AML-193 (cell line): Measurements from ENCODE around the gene SH3RF1.

ENCODE experiments used
- DNase-seq, 2 experiments: peaks; one replicate each; lab custom pipeline; 2025; lab: John Stamatoyannopoulos, UW

The SH3RF1 gene

DNA sequence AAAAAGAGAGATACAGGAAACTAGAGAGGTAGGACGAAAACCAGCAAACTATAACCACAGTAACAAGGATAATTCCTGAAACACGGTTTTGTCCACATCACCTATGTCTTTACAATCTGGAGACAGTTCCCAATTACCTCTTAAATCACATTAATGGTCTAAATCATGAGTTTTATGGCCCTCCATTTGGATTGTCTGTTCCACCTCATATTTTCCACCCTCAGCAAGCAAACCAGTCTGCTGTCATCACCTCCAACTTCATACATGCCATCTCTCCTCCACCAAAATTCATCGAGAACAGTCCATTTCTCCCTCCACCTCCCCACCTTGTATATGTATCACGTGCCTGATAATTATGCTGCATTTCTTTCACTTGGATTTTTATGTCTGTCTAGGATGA, 107.3 kb downstream of the SH3RF1 start:
- DNase-seq = no peak

DNA sequence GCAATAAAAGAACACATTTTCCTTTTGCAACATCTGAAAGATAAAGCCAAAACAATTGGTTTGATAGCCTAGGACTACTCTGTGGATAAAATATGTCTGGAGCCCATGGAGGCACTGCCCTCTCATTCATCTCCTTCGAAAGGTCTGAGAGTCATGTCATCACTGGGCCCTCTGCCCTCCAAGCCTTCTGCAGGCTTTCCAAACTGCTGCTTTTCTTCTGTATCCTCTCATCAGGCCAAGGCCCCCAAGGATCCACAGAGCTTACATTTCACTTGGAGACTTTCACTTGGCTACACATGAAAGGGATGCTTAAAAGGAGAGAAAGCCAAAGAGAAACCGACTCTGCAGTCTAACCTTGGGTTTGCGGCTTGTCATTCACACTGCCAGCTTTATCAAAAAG, 109.9 kb downstream of the SH3RF1 start:
- DNase-seq = no peak

DNA sequence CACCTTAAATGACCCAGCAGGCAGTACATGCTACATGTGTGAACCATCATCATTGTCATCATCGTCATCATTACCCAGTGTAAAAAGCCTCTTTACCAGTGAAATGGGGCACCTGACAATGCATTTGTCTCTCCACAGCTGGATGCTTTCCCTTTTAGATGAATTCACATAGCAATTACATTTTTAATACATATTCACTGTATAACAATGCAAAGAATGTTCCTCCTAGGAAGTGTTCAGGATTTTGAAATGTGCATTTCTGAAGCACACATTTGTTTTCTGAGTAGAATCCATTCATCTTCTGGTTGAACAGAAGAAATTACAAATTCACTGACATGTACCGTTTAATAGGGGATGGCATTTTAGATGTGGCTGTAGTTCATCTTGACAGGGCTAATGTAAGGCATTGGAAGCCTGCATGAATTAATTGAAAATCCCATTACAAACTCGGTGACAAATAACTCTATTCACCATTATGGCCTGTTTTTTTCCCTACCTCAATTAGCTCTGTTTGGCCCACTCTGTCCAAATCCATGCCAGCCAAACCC, 111.1 kb downstream of the SH3RF1 start:
- DNase-seq = no peak

DNA sequence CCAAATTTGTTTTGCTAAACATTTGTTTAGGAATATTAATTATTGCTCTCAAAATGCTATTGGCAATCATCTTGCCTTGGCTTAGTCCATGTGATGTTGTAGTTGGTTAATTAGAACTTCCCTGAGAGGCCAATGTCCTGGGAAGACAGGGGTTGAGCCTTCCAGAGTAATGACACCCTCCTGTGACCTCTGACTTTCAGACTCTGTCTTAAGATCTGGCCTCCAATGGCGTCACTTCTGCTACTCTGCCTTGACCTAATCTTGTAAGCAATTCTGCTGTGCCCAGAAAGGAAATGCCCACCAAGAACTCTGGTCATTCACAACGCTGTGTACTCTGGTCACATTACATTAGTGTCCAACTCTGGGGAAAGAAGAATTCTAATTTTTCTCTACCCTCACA, 111.9 kb downstream of the SH3RF1 start:
- DNase-seq = no peak

DNA sequence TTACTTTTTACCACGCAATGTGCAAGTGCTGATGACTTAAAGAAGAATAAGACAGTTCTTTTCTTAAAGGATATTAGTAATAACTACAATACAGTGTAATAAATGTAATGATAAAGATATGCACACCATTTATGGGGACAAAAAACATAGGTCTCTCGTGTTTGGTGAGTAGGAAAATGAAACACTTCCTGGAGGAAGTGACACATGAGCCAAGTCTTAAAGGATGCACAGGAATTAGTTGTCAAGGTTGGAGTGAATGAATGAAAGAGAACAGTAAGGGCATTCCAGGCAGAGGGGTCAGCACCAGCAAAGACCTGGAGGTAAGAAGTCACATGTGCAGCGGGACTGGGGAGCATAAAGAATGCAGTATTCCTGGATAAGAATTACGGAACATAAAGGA, 112.7 kb downstream of the SH3RF1 start:
- no peak for DNase-seq

DNA sequence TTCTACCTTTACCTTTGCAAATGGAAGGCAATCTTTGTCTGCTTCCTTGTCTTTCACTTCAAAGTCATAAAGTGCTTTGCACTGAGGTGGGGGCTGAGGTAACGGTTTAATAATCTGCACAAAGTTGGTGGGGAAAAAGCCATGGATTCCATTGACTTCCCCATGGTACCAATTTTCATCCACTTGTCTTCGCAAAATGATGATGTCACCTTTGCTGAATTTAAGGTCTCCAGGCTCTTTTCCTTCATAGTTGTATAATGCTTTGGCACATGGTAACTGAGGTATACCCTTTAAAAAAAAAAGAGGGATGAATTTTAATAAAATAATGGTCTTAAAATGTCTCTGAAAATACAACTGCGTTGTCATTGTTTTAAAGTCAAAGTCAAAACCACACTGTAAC, 114.4 kb downstream of the SH3RF1 start:
- no peak for DNase-seq

DNA sequence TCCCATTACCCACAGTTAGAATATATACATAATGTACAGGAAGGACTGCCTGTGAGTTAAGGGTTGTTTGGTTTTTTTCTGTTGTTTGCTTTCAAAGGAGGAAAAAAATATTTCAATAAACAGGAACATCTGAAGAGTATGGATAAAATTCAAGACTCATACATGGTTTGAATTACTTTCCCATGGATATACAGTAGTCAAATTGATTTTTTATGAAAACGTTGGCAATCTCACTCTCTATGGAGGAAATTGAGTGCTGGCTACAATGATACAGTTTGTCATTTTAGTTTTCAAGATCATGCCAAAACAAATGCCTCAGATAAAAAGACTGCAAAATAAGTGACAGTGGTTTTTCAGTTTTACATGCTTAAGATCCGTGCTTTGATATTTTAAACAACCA, 116.6 kb downstream of the SH3RF1 start:
- no peak for DNase-seq

DNA sequence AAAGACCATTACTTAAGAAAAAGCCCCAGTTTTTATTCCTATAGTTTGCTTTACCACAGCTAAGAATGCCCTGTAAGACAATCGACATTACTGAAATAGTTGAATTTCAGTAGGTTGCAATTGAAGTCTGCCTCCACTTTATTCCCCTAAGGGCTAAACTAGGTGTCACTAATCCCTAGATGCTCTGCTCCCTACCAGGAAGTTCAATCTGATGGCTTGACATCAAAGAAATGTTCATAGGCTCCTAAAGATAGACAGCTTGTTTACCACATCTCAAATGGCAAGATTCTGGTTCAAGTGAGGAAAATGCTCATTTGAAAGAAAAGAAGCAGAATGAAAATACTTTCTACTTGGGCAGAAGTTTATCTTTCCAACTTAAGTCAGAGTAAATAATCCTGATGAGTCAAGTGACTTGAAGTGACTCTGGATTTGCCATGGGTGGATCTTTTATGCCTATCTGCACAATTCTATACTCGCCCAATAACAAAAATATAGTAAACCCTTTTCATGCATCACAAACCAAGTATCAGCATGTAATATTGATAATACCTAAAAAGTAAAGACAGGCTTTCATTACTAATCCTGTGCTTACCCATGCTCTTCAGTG, 117.2 kb downstream of the SH3RF1 start:
- DNase-seq = no peak

DNA sequence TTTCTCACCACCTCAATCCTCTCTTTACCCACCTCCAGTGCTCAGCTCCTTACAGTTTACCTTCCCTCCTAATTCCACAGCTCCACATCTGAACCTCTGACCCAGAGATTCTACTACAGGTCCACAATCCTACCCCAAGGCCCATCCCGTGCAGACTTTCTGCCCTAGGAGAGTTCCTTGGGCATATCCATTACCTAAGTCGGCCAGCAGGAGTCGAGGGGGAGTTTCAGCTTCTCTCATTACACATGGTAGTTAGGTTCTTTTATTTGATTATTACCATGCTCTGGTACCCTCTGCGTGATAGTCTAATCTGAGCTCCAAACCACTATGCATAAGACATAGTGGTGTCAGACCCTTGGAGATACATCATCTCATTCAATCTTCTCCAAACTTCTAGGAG, 117.9 kb downstream of the SH3RF1 start:
- no peak for DNase-seq

DNA sequence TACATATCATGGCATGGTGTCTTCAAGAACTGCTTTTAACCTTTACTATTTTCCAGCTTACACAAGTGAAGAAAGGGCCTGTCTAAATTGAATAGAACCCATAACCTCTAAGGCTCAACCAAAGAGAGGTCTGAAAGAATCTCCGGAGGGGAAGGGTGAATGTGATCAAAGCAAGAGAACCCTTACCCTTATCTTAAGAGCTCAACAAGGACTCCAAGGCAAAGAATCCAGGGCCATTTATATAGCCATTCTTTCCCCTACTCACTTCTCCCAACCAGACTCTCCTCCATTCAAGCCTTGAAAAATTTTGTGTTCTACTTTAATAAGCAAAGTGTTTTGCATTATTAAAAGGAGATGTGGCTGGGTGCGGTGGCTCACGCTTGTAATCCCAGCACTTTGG, 118.7 kb downstream of the SH3RF1 start:
- no peak for DNase-seq

DNA sequence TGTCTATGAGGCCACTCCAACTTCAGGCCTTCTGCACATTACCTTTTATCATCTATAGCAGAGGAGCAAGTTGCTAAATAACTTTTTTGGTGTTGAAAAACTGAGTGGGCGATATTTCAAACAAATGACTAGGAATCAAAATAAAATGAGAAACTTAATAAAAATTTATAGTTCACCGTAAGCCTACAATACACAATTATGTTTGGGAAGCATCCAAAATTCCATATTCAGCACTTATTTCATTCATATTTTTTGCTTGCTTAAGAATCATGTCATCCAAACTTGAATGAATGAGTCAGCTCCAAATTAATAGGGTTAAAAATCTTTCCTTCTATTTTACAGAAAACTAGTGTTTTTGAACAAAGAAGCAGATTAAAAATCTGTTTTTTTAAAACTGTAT, 119.1 kb downstream of the SH3RF1 start:
- DNase-seq = no peak

DNA sequence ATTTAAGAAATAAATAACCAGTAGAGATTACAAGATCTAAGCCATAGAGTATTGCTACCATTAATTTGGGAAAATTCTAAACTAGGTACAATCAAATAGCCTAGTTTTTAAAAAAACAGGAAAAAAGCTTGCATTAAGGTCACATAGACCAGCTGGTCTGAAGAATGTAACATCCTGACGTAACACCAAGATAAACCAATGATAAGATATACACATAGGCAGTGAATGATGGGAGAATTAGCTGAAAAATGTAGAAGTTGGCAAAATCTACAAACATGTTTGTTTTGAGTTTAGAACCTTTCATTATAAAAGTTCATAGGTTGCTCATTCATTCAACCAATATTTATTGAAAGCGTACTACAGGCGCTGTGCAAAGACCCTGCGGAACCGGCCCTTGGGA, 120.0 kb downstream of the SH3RF1 start:
- no peak for DNase-seq

DNA sequence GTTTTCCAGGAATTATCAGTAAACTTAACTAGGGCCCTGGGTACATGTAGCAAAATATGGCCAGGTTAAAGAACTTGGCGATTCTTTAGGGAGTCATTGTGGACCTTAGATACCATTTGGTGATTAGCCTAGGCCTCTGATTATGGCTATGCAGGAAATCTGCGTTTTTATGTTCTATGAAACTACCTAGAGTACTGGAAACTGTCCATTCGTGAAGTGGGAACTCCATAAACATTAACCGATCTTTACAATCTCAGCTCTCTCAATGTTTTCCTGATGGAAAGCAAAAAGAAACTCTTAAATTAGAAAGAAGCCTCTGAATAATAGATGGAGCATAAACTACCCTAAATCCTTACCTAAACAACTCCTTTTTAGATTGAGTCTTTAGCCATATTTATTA, 121.9 kb downstream of the SH3RF1 start:
- no peak for DNase-seq

DNA sequence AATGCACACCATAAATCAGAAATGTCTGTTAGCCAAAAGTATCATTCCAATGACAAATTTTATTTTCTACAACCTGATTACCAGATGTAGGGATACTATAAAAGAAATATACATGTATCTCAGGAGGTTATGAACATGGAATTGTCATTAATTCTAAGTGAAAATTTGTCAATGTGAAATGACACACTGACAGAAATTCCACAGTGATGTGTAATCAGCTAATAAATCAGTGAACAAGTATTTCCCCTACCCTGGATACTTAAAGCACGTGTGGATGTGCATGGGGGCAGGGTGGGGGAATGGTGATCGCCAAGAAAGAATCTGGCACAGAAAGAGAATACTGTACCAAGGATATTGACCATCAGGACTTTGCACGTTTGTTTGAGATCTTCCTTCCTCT, 123.6 kb downstream of the SH3RF1 start:
- DNase-seq = no peak

DNA sequence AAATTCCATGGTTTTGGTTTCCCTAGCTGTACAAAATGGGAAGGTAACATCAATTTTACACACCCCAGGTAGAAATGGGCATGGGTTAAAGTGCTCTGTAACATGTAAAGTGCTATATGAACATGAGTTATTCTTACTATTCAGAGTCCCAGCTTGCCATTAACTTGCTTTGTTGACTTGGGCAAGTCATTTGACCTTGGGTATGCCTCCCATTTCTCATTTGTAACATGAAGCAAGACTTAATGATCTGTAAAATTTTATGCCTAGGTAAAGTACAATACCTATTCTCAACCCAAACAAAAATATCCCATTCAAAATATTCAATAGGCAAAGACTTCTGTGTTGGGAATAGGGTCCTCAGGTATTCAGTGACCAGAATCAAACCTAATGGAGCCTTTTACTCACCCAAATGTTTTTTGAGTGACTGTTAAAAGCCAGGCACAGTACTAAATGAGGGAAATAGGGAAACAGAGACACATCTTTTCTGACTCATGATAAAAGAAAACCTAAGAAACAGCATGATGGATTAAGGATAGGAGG, 126.6 kb downstream of the SH3RF1 start:
- no peak for DNase-seq

DNA sequence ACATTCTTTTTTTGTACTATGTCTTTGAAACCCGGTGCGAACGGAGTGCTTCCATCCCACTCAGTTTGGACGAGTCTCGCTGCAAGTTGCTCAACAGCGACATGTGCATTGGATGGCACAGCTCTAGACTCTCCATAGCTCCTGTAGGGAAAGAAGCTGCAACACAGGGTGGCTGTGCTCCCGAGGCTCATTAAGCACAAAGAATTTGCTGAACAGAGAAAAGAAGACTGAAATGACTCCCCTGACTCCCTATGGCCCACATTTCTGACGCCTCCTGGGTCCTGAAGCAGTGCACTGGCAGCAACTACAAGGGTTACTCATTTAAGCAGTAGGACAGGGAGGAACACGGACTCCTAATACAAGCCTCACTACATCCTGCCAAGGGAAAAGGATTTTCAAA, 127.4 kb downstream of the SH3RF1 start:
- DNase-seq = no peak

DNA sequence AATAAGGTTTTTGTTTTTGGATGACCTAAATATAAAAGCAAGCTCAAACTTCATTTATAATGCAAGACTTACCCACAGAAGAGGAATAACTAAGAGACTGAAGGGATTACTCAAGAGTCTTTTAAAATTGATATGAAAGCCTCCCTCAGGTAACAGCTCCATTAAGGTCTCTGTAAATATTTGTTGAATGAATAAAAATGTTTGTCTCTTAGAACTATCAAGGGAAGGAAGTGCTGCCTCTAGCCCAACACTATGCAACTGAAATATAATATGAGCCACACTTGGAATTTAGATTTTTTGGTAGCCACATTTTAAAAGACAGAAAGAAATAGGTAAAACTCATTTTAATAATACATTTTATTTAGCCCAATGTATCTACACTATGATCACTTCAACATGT, 127.8 kb downstream of the SH3RF1 start:
- no peak for DNase-seq

DNA sequence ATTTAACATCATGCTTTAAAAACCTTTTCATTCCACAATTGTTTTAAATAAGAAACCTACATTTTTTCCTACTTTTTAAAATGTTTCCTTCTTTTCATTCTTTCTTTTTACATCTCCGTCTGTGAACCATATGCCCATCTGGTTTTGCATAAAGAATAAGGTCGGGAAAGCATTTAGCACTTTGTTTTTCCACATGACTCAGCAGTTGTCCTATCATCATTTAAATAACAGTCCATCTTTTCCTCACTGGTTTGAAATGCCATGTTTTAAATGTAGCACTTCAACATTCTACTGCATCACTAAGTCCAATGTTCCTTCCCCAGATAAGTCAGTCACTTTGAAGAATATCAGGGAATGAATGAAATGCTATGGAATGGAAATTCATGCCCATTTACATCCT, 128.4 kb downstream of the SH3RF1 start:
- no peak for DNase-seq

DNA sequence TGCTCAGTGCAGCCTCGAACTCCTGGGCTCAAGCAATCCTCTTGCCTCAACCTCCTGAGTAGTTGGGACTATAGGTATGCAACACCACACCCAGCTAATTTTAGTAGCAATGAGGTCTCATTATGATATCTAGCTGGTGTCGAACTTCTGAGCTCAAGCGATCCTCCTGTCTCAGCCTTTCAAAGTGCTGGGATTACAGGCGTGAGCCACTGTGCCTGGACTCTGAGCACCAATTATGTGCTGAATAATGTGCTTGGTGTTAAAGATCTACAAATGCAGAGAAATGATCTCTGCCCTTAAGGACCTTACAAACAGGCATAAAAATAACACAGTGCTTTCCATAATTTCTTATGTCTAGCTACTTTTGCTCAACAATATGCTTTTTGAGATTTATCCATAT, 131.7 kb downstream of the SH3RF1 start:
- DNase-seq = no peak

DNA sequence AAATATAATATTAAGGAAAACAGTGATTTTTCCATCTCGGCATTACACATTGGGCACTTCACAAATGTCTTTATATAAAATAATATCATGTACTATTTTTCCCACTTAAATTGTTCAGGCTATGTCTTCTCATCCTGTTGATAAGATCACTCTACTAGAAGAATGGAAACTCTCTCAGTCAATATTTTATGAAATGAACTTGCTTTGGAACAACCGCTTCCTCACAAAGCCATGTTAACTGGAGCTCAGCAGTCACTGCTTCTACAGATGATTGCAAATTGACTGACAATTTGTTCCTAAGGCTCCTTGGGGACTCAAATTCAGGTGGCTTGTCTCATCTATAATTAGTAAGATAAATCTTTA, 133.2 kb downstream of the SH3RF1 start:
- no peak for DNase-seq

DNA sequence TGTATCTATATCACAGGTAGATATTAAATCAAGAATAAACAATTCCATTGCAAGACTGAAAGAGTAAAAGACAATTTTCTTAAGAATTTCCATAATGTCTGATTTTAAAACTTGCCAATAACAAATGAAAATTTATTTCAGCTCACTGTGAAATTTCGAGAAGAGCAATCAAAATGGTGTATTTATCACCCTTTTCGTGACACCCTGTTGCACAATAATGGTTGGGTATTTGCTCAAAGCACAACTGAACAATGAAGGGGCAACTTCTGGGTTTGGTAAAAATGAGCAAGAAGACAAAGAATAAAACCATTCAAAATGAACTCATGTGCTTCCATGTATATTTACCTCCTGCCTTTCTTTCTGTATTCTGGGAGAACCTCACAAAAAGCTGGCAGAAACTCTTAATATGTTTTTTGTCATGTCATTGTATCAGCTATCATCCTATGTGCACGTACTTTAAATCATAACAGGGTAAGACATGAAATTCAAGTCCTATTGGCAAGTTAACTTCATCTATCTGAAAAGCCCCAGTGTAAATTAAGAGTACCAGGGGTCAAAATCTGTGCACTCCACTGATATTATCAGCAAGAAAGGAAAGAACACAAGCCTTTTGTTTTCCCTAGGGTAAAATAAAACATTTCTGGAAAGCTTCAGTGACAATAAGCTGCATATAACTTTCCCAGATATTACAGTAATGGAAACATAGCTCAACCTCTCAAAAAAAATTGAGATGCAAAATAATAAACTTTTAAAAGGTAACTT, 133.8 kb downstream of the SH3RF1 start:
- no peak for DNase-seq

DNA sequence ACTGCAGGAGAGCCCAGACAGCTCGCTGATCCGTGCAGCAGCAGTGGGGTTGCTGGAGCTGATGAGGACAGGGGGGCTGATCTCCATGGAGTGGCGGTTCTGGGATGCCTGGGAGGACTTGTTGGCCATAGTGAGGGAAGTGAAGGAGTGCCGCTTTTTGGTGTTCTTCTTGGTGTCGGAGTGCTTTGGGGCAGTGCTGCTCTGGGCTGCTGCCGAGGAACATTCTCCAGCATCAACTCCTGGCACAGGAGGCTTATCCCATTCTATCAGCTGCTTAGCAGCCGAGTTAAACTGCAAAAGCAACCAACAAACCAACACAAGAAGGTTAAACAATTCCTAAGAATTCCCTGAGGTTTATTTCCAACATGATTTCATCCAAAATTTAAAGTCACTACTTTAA, 134.4 kb downstream of the SH3RF1 start:
- no peak for DNase-seq

DNA sequence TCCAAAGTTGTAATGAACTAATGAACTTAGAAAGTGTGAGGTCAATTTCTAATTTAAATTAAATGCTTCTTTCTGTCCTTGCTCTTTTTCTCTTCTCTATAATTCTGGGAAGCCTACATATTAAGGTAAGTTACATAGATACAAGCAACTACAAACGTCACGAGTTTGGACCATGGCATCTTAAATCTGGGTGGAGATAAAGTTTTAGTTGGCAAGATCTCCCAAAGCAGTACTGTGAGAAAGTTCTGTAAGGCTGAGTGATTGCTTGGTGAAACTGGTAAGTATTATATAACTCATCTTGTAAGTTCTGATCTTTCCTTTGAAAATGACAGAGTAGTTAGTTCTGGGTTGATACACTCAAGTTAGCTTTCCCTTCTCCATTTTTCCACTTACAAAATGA, 135.0 kb downstream of the SH3RF1 start:
- DNase-seq = no peak

DNA sequence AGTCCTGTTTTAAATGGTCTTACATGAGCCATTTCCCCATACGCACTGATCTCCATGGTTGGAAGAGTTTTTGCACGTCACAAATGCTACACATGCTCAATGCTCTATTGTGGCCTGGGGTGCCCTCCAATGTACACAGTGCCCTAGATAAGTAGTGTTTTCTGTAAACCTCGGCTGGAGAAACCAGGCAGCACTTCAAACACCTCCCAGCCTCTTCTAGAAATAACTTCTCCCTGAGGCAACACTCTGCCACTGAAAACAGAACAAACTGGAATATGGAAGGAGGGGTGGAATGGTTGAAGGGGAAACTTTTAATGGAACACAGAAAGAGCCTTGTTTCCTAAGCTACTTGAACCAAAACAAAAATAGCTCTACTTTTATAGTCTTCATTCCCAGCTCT, 136.8 kb downstream of the SH3RF1 start:
- no peak for DNase-seq
